ENCODE measurements around the gene HS3ST6.

GRCh38 chr16:1918351-1919326 is at the start of gene HS3ST6:
- TF ChIP-seq CTCF (IDR thresholded peaks at IDR 0.05) (no peak), POLR2A (IDR thresholded peaks at IDR 0.05) (no peak)

All from thyroid gland (tissue), 4 donors.